MCF 10A (cell line): Measurements from ENCODE around the gene CYSLTR2. TPM values are rescaled to one million over a fixed set of nuclear protein-coding genes. Genes with fewer than 3 reads are reported as not detected.

Experiments
- BruUV-seq: library from RNA; stranded (reverse); fragments of 400-500 nt; replicated peaks from 2 replicates; lab custom pipeline; 2021; lab: Mats Ljungman, UMichigan
- CTCF ChIA-PET: fragments of 300-600 bp; sonication (Branson Sonifier 250); formaldehyde crosslinking; extraction: SDS; loops from one replicate; lab custom pipeline; 2021; ENCODE audit warnings: antibody characterized with exemption, inconsistent platforms; lab: Yijun Ruan, JAX
- POLR2A ChIA-PET: fragments of 300-600, 350-650 bp; sonication (Branson Sonifier 250); formaldehyde crosslinking; extraction: SDS; loops from one replicate; lab custom pipeline; 2020; ENCODE audit warnings: antibody characterized with exemption, inconsistent platforms; lab: Yijun Ruan, JAX
- DNase-seq: peaks from one replicate; pipeline ENCODE4 v3.0.0-alpha.2; 2018; ENCODE audit not compliant: unreplicated experiment
- H3K27ac Mint-ChIP-seq: one replicate; pipeline ENCODE4 v1.8.0; 2022; ENCODE audit warnings: mild to moderate bottlenecking, low read depth, mixed read lengths; ENCODE audit not compliant: unreplicated experiment
- H3K27me3 Mint-ChIP-seq: one replicate; pipeline ENCODE4 v1.8.0; 2022; ENCODE audit warnings: mixed read lengths; ENCODE audit not compliant: insufficient read depth, unreplicated experiment
- H3K36me3 Mint-ChIP-seq: one replicate; pipeline ENCODE4 v1.8.0; 2022; ENCODE audit warnings: mild to moderate bottlenecking, moderate library complexity, mixed read lengths; ENCODE audit not compliant: insufficient read depth, unreplicated experiment
- H3K4me1 Mint-ChIP-seq: one replicate; pipeline ENCODE4 v1.8.0; 2022; ENCODE audit warnings: mixed read lengths; ENCODE audit not compliant: insufficient read depth, unreplicated experiment
- H3K4me3 Mint-ChIP-seq: one replicate; pipeline ENCODE4 v1.8.0; 2022; ENCODE audit warnings: mild to moderate bottlenecking, moderate library complexity, mixed read lengths; ENCODE audit not compliant: unreplicated experiment
- H3K9me3 Mint-ChIP-seq: one replicate; pipeline ENCODE4 v1.8.0; 2022; ENCODE audit warnings: mixed read lengths; ENCODE audit not compliant: unreplicated experiment
- CTCF ChIP-seq: fragments of 200-600 bp; IDR thresholded peaks from one replicate; pipeline ENCODE4 v1.8.0; 2022; ENCODE audit warnings: antibody characterized with exemption, mild to moderate bottlenecking; ENCODE audit not compliant: unreplicated experiment
- intact Hi-C: fragments of 100-400 bp; cut with micrococcal nuclease; formaldehyde crosslinking; loops from 2 replicates; pipeline ENCODE4 v1.14.1; 2022
- total RNA-seq: library from RNA; stranded (reverse); gene quantifications from 2 replicates; pipeline ENCODE4 v1.2.3, GENCODE V29; 2022

CYSLTR2 gene
- total RNA-seq, 1 experiment from 2014 or later, result not detected

- no TSS peak for BruUV-seq
- intact Hi-C loops, result no loop called here
- H3K36me3 Mint-ChIP-seq, result no peaks in the 10 kb centered on the region
- no peaks in the 10 kb centered on the region for H3K9me3 Mint-ChIP-seq
- H3K4me3 Mint-ChIP-seq, result no peak overlapping the region
- POLR2A ChIA-PET, result interaction anchor here (0.6 kb wide), 1 partner anchor 987 kb away, joined by 4 read pairs; no protein-coding TSS in a partner anchor
- CTCF ChIA-PET, result interaction anchor here (0.5 kb wide), 1 partner anchor 48 kb away, joined by 3 read pairs; no protein-coding TSS in a partner anchor
- no peaks in the 10 kb centered on the region for H3K4me1 Mint-ChIP-seq
- H3K27me3 Mint-ChIP-seq, result peaks cover 13% of the 10 kb centered on the region
- TF ChIP-seq CTCF, result no peak
- no peak overlapping the region for H3K27ac Mint-ChIP-seq
- DNase-seq, result no peak
Measured at GRCh38 chr13:48645845-48646244, 7.9 kb upstream of the CYSLTR2 start.

- no peak for TF ChIP-seq CTCF
- CTCF ChIA-PET, result interaction anchor here (0.5 kb wide), 1 partner anchor 16 kb away, joined by 3 read pairs; no protein-coding TSS in a partner anchor
- no peak overlapping the region for H3K27ac Mint-ChIP-seq
- H3K9me3 Mint-ChIP-seq, result no peaks in the 10 kb centered on the region
- no peaks in the 10 kb centered on the region for H3K4me1 Mint-ChIP-seq
- intact Hi-C loops, result no loop called here
- H3K4me3 Mint-ChIP-seq, result no peak overlapping the region
- no peaks in the 10 kb centered on the region for H3K36me3 Mint-ChIP-seq
- H3K27me3 Mint-ChIP-seq, result peaks cover 10% of the 10 kb centered on the region
- no peak for DNase-seq
- BruUV-seq, result no TSS peak
- POLR2A ChIA-PET, result no interaction called here
Measured at GRCh38 chr13:48646791-48647190, 6.9 kb upstream of the CYSLTR2 start.

GRCh38 chr13:48647625-48648024 lies 6.1 kb upstream of the CYSLTR2 start:
- H3K9me3 Mint-ChIP-seq, result no peaks in the 10 kb centered on the region
- no peak for TF ChIP-seq CTCF

GRCh38 chr13:48648446-48648845 lies 5.3 kb upstream of the CYSLTR2 start:
- no peaks in the 10 kb centered on the region for H3K4me1 Mint-ChIP-seq
- H3K9me3 Mint-ChIP-seq, result no peaks in the 10 kb centered on the region
- no peaks in the 10 kb centered on the region for H3K36me3 Mint-ChIP-seq
- BruUV-seq, result no TSS peak
- ChIA-PET CTCF (no interaction called here), POLR2A (no interaction called here)
- H3K4me3 Mint-ChIP-seq, result no peak overlapping the region
- H3K27me3 Mint-ChIP-seq, result peaks cover 22% of the 10 kb centered on the region
- intact Hi-C loops, result no loop called here
- no peak for DNase-seq
- no peak for TF ChIP-seq CTCF
- no peak overlapping the region for H3K27ac Mint-ChIP-seq

More at GRCh38 chr13:48647625-48648024, 6.1 kb upstream of the CYSLTR2 start:
- CTCF ChIA-PET, result no interaction called here
- BruUV-seq, result no TSS peak
- POLR2A ChIA-PET, result no interaction called here
- Mint-ChIP-seq H3K27ac (no peak overlapping the region), H3K27me3 (peaks cover 14% of the 10 kb centered on the region), H3K36me3 (no peaks in the 10 kb centered on the region), H3K4me1 (no peaks in the 10 kb centered on the region), H3K4me3 (no peak overlapping the region)
- intact Hi-C loops, result no loop called here
- DNase-seq, result no peak
